ENCODE data around the gene TRIM39. TPM values are rescaled to one million over a fixed set of nuclear protein-coding genes. Genes with fewer than 3 reads are reported as not detected.

TRIM39 gene
- polyA plus RNA-seq, 1 donor from 2014 or later = 9.2 TPM

DNA sequence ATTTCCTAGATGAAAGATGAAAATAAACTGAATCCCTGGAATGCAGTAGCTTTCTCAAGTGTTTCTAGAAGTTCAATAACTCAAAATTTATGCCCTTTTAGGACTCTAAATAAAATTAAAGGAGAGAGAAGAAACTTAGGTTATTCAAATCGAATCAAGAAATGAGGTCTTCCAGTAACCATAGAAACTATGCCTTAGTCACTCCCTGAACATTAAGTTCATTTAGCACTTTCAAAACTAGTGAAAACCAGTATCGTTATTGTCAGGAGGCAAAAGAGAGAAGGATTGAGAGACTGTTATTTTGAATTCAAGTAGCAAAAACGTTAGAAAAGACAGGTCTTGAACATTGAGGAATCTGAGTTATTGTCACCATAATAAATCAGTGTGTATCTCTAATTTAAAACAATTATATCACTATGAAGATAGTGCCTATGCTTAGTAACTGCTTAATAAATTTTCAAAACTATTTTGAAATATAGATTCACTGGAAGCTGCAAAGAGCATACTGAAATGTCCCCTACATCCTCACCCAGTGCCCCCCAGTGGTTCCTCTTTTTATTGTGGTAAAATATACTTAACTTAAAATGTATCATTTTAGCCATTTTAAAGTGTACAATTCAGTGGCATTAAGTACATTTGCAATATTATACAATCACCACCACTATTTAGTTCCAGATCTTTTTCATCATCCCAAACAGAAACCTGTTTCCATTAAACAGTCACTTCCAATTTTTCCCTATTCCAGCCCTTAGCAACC, 22.9 kb downstream of the TRIM39 start:
- Histone ChIP-seq H4K20me1 (ENCODE audit: insufficient read depth) (no peaks in the 10 kb centered on the region), H3K9me3 (ENCODE audit: low read length) (no peaks in the 10 kb centered on the region), H3F3A (ENCODE audit: insufficient read depth, low read length, poor library complexity, severe bottlenecking) (no peaks in the 10 kb centered on the region), H3K4me2 (ENCODE audit: low read length) (no peak overlapping the region), H3K4me3 (ENCODE audit: low read length) (no peak overlapping the region), H3K9me2 (ENCODE audit: insufficient read depth, low read length) (no peaks in the 10 kb centered on the region), H3K27me3 (ENCODE audit: insufficient read depth, low read depth, low read length) (no peaks in the 10 kb centered on the region), H3K9ac (ENCODE audit: low read length) (no peak overlapping the region), H3K27ac (ENCODE audit: low read length) (no peak overlapping the region), H3K79me2 (replicated peaks; ENCODE audit: insufficient read depth, low read length) (no peaks in the 10 kb centered on the region), H3K36me3 (ENCODE audit: insufficient read depth, low read length) (no peaks in the 10 kb centered on the region), H2AFZ (ENCODE audit: low read depth, low read length) (no peak overlapping the region)
- TF ChIP-seq MXI1 (conservative IDR thresholded peaks at IDR 0.05; ENCODE audit: poor library complexity, severe bottlenecking) = no peak
- no peak for TF ChIP-seq TAF1 (IDR thresholded peaks at IDR 0.05; ENCODE audit: low read depth)
- TF ChIP-seq POLR2AphosphoS5 (IDR thresholded peaks at IDR 0.05) = no peak
- TF ChIP-seq, protein P1, sequence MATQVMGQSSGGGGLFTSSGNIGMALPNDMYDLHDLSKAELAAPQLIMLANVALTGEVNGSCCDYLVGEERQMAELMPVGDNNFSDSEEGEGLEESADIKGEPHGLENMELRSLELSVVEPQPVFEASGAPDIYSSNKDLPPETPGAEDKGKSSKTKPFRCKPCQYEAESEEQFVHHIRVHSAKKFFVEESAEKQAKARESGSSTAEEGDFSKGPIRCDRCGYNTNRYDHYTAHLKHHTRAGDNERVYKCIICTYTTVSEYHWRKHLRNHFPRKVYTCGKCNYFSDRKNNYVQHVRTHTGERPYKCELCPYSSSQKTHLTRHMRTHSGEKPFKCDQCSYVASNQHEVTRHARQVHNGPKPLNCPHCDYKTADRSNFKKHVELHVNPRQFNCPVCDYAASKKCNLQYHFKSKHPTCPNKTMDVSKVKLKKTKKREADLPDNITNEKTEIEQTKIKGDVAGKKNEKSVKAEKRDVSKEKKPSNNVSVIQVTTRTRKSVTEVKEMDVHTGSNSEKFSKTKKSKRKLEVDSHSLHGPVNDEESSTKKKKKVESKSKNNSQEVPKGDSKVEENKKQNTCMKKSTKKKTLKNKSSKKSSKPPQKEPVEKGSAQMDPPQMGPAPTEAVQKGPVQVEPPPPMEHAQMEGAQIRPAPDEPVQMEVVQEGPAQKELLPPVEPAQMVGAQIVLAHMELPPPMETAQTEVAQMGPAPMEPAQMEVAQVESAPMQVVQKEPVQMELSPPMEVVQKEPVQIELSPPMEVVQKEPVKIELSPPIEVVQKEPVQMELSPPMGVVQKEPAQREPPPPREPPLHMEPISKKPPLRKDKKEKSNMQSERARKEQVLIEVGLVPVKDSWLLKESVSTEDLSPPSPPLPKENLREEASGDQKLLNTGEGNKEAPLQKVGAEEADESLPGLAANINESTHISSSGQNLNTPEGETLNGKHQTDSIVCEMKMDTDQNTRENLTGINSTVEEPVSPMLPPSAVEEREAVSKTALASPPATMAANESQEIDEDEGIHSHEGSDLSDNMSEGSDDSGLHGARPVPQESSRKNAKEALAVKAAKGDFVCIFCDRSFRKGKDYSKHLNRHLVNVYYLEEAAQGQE (IDR thresholded peaks at IDR 0.05; ENCODE audit: borderline replicate concordance) = no peak
- TF ChIP-seq SMC3 (conservative IDR thresholded peaks at IDR 0.05; ENCODE audit: poor library complexity) = no peak
- no peak for TF ChIP-seq EP300 (conservative IDR thresholded peaks at IDR 0.05; ENCODE audit: poor library complexity, severe bottlenecking)
- TF ChIP-seq RAD21 (conservative IDR thresholded peaks at IDR 0.05) = no peak
- TF ChIP-seq EZH2 (IDR thresholded peaks at IDR 0.05; ENCODE audit: borderline replicate concordance, insufficient read depth, low read length, poor library complexity, severe bottlenecking) = no peak
- TF ChIP-seq, protein P2, sequence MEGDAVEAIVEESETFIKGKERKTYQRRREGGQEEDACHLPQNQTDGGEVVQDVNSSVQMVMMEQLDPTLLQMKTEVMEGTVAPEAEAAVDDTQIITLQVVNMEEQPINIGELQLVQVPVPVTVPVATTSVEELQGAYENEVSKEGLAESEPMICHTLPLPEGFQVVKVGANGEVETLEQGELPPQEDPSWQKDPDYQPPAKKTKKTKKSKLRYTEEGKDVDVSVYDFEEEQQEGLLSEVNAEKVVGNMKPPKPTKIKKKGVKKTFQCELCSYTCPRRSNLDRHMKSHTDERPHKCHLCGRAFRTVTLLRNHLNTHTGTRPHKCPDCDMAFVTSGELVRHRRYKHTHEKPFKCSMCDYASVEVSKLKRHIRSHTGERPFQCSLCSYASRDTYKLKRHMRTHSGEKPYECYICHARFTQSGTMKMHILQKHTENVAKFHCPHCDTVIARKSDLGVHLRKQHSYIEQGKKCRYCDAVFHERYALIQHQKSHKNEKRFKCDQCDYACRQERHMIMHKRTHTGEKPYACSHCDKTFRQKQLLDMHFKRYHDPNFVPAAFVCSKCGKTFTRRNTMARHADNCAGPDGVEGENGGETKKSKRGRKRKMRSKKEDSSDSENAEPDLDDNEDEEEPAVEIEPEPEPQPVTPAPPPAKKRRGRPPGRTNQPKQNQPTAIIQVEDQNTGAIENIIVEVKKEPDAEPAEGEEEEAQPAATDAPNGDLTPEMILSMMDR (IDR thresholded peaks at IDR 0.05; ENCODE audit: poor library complexity, severe bottlenecking) = no peak

DNA sequence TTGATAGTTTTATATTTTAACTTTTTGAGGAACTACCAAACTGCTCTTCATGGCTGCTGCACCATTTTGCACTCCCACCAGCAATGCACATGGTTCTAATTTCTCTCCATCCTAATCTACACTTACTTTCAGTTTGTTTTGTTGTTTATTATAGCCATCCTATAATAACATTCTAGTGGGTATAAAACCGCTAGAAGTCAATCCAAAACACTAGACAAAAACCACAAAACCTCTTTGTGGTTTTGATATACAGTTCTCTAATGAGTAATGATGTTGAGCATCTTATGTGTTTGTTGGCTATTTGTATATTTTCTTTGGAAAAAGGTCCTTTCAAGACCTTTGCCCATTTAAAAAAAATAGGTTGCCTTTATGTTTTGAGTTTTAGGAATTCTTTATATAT, 23.8 kb downstream of the TRIM39 start:
- no peaks in the 10 kb centered on the region for H4K20me1 ChIP-seq (ENCODE audit: insufficient read depth)
- no peaks in the 10 kb centered on the region for H3F3A ChIP-seq (ENCODE audit: insufficient read depth, low read length, poor library complexity, severe bottlenecking)
- no peaks in the 10 kb centered on the region for H3K36me3 ChIP-seq (ENCODE audit: insufficient read depth, low read length)
- no peak overlapping the region for H2AFZ ChIP-seq (ENCODE audit: low read depth, low read length)
- no peaks in the 10 kb centered on the region for H3K79me2 ChIP-seq (replicated peaks; ENCODE audit: insufficient read depth, low read length)
- H3K9me2 ChIP-seq (ENCODE audit: insufficient read depth, low read length) = no peaks in the 10 kb centered on the region
- H3K4me3 ChIP-seq (ENCODE audit: low read length) = no peak overlapping the region
- H3K4me2 ChIP-seq (ENCODE audit: low read length) = no peak overlapping the region
- TF ChIP-seq RAD21 (conservative IDR thresholded peaks at IDR 0.05) = no peak
- no peak for TF ChIP-seq POLR2AphosphoS5 (IDR thresholded peaks at IDR 0.05)
- no peak for TF ChIP-seq MXI1 (conservative IDR thresholded peaks at IDR 0.05; ENCODE audit: poor library complexity, severe bottlenecking)
- TF ChIP-seq TAF1 (IDR thresholded peaks at IDR 0.05; ENCODE audit: low read depth) = no peak
- no peak for TF ChIP-seq EZH2 (IDR thresholded peaks at IDR 0.05; ENCODE audit: borderline replicate concordance, insufficient read depth, low read length, poor library complexity, severe bottlenecking)
- TF ChIP-seq SMC3 (conservative IDR thresholded peaks at IDR 0.05; ENCODE audit: poor library complexity) = no peak
- TF ChIP-seq, protein P1 (IDR thresholded peaks at IDR 0.05; ENCODE audit: borderline replicate concordance) = no peak
- TF ChIP-seq, protein P2 (IDR thresholded peaks at IDR 0.05; ENCODE audit: poor library complexity, severe bottlenecking) = no peak
- no peak for TF ChIP-seq EP300 (conservative IDR thresholded peaks at IDR 0.05; ENCODE audit: poor library complexity, severe bottlenecking)
- H3K9me3 ChIP-seq (ENCODE audit: low read length) = no peaks in the 10 kb centered on the region
- H3K9ac ChIP-seq (ENCODE audit: low read length) = no peak overlapping the region
- no peaks in the 10 kb centered on the region for H3K27me3 ChIP-seq (ENCODE audit: insufficient read depth, low read depth, low read length)
- H3K27ac ChIP-seq (ENCODE audit: low read length) = no peak overlapping the region
